Measurements from ENCODE around the gene ZNF217.

GRCh38 chr20:53581444-53582250 is 12.0 kb downstream of the ZNF217 start:
- TF ChIP-seq CTCF (IDR thresholded peaks at IDR 0.05; ENCODE audit: poor library complexity, severe bottlenecking) = no peak
- no peak for TF ChIP-seq POLR2AphosphoS5 (IDR thresholded peaks at IDR 0.05)
- TF ChIP-seq REST (IDR thresholded peaks at IDR 0.05; ENCODE audit: borderline replicate concordance) = no peak
- TF ChIP-seq EZH2 (IDR thresholded peaks at IDR 0.05; ENCODE audit: borderline replicate concordance, insufficient read depth, low read length, poor library complexity, severe bottlenecking) = no peak
- TF ChIP-seq TAF1 (IDR thresholded peaks at IDR 0.05; ENCODE audit: low read depth) = no peak
- TF ChIP-seq MXI1 (conservative IDR thresholded peaks at IDR 0.05; ENCODE audit: poor library complexity, severe bottlenecking) = no peak
- TF ChIP-seq SMC3 (conservative IDR thresholded peaks at IDR 0.05; ENCODE audit: poor library complexity) = no peak
- TF ChIP-seq EP300 (conservative IDR thresholded peaks at IDR 0.05; ENCODE audit: poor library complexity, severe bottlenecking) = no peak
- no peak for TF ChIP-seq RAD21 (conservative IDR thresholded peaks at IDR 0.05)
